ENCODE measurements around the gene FRMD4A.
A peak's percentile ranks its signal among the peaks of the same experiment; 100 is the strongest.

FRMD4A gene

GRCh38 chr10:14039968-14040668, 290.6 kb downstream of the FRMD4A start:
- DNase-seq = peak; percentile 7

GRCh38 chr10:14036233-14036632, 294.5 kb downstream of the FRMD4A start:
- no peak for DNase-seq

DNA sequence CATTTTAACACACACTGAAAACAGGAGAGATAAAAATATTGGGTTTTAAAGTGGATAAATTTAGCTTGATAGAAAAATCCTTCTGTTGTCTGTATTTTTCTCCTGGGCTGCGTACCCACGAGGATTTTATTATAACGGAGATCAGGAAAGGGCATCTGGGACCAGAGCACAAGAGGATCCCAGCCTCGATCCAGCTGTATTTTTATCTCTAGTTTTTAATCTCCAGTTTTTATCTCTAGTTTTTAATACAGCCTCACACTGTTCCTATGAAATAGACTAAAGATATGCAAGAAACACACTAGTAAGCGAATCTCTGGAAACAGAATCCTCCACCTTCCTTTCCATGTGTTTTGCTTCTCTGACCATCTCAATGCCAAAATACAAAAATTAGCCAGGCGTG, 295.2 kb downstream of the FRMD4A start:
- no peak for DNase-seq

DNA sequence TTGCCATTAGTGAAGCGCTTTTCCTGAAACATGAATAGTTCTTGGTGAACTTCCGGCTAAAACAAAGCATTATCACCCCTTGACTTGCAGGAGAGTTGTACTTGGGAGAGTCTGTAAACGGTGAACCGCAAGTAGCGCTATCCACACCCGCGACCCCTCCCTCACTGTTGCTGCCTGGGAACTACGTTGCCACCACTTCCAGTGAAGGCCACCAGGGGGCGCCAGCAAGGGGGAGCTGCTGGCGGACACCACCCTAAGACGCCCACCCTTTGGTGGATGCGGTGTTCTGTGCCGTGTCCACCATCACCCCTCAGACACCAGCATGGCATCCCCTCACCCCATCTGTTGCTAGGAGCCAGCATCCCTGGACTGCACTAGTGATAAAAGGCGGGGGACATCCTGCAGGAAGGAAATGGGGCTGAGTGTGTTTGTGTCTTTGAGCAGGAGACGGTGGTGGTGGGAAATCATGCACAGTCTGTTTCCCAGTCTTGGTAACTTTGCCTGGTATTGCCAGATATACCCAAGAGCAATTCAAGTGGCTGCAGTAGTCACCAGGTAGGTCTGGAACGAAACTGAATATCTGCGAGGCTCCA, 298.2 kb downstream of the FRMD4A start:
- no peak for DNase-seq

GRCh38 chr10:14026325-14026724, 304.4 kb downstream of the FRMD4A start:
- no peak for DNase-seq

- no peak for DNase-seq
Observed at GRCh38 chr10:14025283-14026189, 305.2 kb downstream of the FRMD4A start.

DNA sequence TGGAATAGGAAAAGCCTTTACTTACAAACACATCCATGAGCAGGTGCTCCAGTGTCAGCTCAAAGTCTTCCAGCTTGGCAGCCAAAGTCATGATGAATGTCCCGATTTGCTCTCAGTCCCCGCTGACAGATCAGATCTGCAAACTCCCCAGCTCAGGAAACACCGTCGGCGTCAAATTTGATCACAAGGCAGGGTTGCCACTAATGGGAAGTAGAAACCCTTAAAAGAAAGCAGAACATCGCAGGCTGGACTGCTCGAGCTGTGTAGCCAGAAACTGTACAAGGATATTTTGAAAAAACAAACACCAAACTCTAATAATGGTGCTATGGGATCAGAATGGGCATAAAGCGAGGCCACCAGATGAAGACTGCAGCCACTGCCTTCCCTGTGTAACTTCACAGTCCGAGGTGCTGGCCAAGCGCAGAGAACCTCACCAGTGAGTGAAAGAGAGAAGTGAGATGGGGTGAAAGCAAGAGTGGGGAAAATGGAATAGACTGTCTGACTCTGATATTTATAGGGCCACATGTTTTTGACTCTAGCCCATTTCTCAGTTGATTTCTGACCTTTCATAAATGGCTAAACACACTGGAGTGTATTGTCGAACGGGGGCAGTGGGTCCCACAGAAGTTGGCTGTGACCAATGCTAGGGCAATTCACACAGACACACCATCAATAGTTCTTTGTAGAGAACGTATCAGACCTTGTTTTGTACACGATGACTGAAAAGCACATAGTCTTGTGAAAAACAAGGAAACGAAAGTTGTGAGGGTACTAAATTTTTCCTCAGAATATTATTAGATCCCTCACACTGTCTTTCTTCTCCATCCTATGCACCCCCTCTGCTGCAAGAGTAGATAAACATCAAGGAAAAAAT, 306.2 kb downstream of the FRMD4A start:
- DNase-seq = no peak

- DNase-seq = no peak
Observed at GRCh38 chr10:14023673-14024328, 306.9 kb downstream of the FRMD4A start.

DNA sequence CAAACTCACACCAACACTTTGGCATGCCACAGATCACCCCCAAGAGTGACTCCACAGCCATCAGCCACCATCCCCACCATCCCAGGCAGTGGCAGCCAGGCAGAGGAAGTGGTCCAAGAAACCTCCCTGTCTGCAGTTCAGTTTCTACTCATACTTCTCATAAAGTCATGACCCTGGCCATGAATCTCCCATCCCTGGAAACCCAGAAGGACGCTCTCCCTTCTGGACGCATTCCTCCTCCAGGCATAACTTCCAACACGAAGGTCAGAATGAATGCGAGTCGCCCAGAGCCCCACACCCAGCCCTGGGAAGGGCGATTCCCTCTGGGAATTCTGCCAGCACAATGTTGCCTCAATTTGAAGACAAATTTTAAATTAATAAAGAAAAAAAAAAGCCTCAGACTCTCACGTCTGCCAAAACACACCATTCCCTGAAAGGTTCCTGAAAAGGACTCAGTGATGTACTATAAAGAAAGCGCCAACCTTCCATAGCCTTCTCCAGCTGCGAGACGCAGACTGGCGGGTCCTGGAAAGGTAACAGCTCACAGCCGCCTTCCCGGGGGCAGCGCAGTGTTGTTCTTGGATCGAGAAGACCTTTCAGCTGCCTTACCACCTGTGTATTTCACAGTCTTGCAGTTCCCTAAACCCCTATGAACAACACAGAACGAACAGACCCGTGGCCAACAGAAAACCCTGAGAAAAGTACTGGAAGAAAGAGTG, 307.6 kb downstream of the FRMD4A start:
- DNase-seq = no peak

GRCh38 chr10:14022052-14022451, 308.7 kb downstream of the FRMD4A start:
- DNase-seq = no peak

GRCh38 chr10:14020037-14020664, 310.6 kb downstream of the FRMD4A start:
- DNase-seq = no peak

- no peak for DNase-seq
Observed at GRCh38 chr10:14017467-14017866, 313.3 kb downstream of the FRMD4A start.

- no peak for DNase-seq
Observed at GRCh38 chr10:14016931-14017333, 313.8 kb downstream of the FRMD4A start.

GRCh38 chr10:14016011-14016536, 314.6 kb downstream of the FRMD4A start:
- DNase-seq = no peak

GRCh38 chr10:14014423-14014822, 316.3 kb downstream of the FRMD4A start:
- DNase-seq = no peak

GRCh38 chr10:14010769-14011574, 319.8 kb downstream of the FRMD4A start:
- DNase-seq = no peak

- DNase-seq = no peak
Observed at GRCh38 chr10:14010101-14010558, 320.6 kb downstream of the FRMD4A start.

GRCh38 chr10:14009371-14010100, 321.2 kb downstream of the FRMD4A start:
- DNase-seq = no peak

DNA sequence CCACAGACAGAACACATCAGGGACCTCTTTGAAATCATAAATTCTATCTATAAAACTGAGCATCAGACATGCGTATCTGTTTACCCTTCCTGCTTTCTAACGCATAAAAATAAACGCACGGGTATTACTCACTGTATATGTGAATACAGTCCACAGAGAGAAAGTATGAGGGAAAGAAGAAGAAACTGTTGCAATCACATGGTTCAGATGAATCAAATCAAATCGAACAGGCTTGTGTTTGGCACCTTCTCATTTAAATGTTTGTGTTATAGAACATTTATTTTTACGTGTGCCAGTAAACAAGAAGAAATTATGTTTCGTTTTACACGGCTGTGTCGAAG, 322.0 kb downstream of the FRMD4A start:
- DNase-seq = no peak

Measured in amniotic stem cell (primary cell).